ENCODE measurements around the gene RAMP2. TPM values are rescaled to one million over a fixed set of nuclear protein-coding genes. Genes with fewer than 3 reads are reported as not detected.

RAMP2 gene
- polyA plus RNA-seq, 2 of the 4 experiments (the other 2 are of a cell fraction): 0.49 to 0.87 TPM

GRCh38 chr17:42748202-42748907, 12.7 kb upstream of the RAMP2 start:
- no peak overlapping the region for H3K4me2 ChIP-seq
- CTCF ChIA-PET: interaction anchor here (0.6 to 8.9 kb wide), 10 partner anchors 9 to 130 kb away, joined by 3 to 114 read pairs (median 4); partner anchors contain the start of genes BECN1, CNTD1, COA3 and RAMP2
- H3K27ac ChIP-seq: no peak overlapping the region
- TF ChIP-seq JUNB (IDR thresholded peaks at IDR 0.05): no peak
- no peak for TF ChIP-seq FOSL2 (IDR thresholded peaks at IDR 0.05)
- TF ChIP-seq FOSL2 (CRISPR knock-in tag; IDR thresholded peaks at IDR 0.05): no peak
- TF ChIP-seq CEBPB (IDR thresholded peaks at IDR 0.05): no peak
- TF ChIP-seq HOXA7 (CRISPR knock-in tag; IDR thresholded peaks at IDR 0.05): no peak
- no peak for TF ChIP-seq RCOR1 (IDR thresholded peaks at IDR 0.05; ENCODE audit: low read depth, low read length)
- no peak for TF ChIP-seq EP300 (IDR thresholded peaks at IDR 0.05)
- no peak for TF ChIP-seq KDM5A (IDR thresholded peaks at IDR 0.05)
- no peak for TF ChIP-seq RNF2 (IDR thresholded peaks at IDR 0.05; ENCODE audit: borderline replicate concordance, low read depth)
- no peak for TF ChIP-seq ESRRA (IDR thresholded peaks at IDR 0.05; ENCODE audit: borderline replicate concordance, low read length)
- TF ChIP-seq CBX2 (IDR thresholded peaks at IDR 0.05; ENCODE audit: borderline replicate concordance, low read depth): no peak
- TF ChIP-seq CHD2 (IDR thresholded peaks at IDR 0.05; ENCODE audit: low read length, partially characterized antibody): no peak
- no peak for TF ChIP-seq POLR2A (IDR thresholded peaks at IDR 0.05; ENCODE audit: low read length)
- DNase-seq (ENCODE audit: low read depth in 1 of 2, low spot score in 1 of 2): no peak
- peaks cover 7% of the 10 kb centered on the region; the same call in 1 of the 3 replicates for H3K9me3 ChIP-seq
- 53% methylated on average over 7 of the region's 7 CpGs for WGBS (ENCODE audit: missing lambda C conversion rate)
- no peak for ATAC-seq
- POLR2A ChIA-PET: interaction anchor here (1.0 to 1.6 kb wide), 2 partner anchors 12 to 76 kb away, joined by 3 to 4 read pairs; partner anchors contain the start of genes BECN1 and RAMP2
- H3K4me3 ChIP-seq: no peak overlapping the region
- no peak for FAIRE-seq
- H3K4me1 ChIP-seq: peaks cover 7% of the 10 kb centered on the region; the same call in 2 of the 3 replicates

- ChIA-PET CTCF (interaction anchor here (0.6 to 8.9 kb wide), 13 partner anchors 10 to 188 kb away, joined by 3 to 114 read pairs (median 3); partner anchors contain the start of genes BECN1, CNTD1, COA3 and RAMP2), POLR2A (interaction anchor here (1.0 to 1.6 kb wide), 3 partner anchors 11 to 249 kb away, joined by 3 to 4 read pairs (median 3); partner anchors contain the start of genes BECN1 and RAMP2)
- no peak overlapping the region for H3K27ac ChIP-seq
- no peaks in the 10 kb centered on the region for H3K4me1 ChIP-seq
- H3K9me3 ChIP-seq: peaks cover 7% of the 10 kb centered on the region; the same call in 1 of the 3 replicates
- FAIRE-seq: no peak
- 64% methylated on average over 11 of the region's 11 CpGs for WGBS (ENCODE audit: missing lambda C conversion rate)
- H3K4me3 ChIP-seq: no peak overlapping the region
- no peak for DNase-seq (ENCODE audit: low read depth in 1 of 2, low spot score in 1 of 2)
- no peak overlapping the region for H3K4me2 ChIP-seq
- ATAC-seq: no peak
- no peak for TF ChIP-seq ZC3H11A (IDR thresholded peaks at IDR 0.05)
- no peak for TF ChIP-seq JUNB (IDR thresholded peaks at IDR 0.05)
- TF ChIP-seq REST (IDR thresholded peaks at IDR 0.05): no peak
- TF ChIP-seq E2F6 (IDR thresholded peaks at IDR 0.05; ENCODE audit: borderline replicate concordance, low read depth): no peak
- no peak for TF ChIP-seq BHLHE40 (IDR thresholded peaks at IDR 0.05; ENCODE audit: low read depth, low read length)
- TF ChIP-seq KDM1A (IDR thresholded peaks at IDR 0.05; ENCODE audit: low read depth): no peak
- TF ChIP-seq TP53 (CRISPR knock-in tag; IDR thresholded peaks at IDR 0.05): no peak
- no peak for TF ChIP-seq ZNF302 (CRISPR knock-in tag; IDR thresholded peaks at IDR 0.05)
- no peak for TF ChIP-seq CBX2 (IDR thresholded peaks at IDR 0.05; ENCODE audit: borderline replicate concordance, low read depth)
- TF ChIP-seq PHF8 (IDR thresholded peaks at IDR 0.05; ENCODE audit: borderline replicate concordance, low read depth): no peak
- no peak for TF ChIP-seq PBX3 (IDR thresholded peaks at IDR 0.05)
Measured at GRCh38 chr17:42748908-42749798, 11.9 kb upstream of the RAMP2 start.

Measured in A549 (cell line).